ENCODE measurements around the gene FALEC.

FALEC gene

GRCh38 chr1:150544204-150544603, 28.7 kb downstream of the FALEC start:
- Histone ChIP-seq H2AFZ (ENCODE audit: low read depth, low read length, severe bottlenecking) (no peak overlapping the region), H3K4me2 (ENCODE audit: low read depth, low read length, poor library complexity, severe bottlenecking) (no peak overlapping the region), H3K4me3 (ENCODE audit: insufficient read depth, low read length, poor library complexity, severe bottlenecking) (no peak overlapping the region), H4K20me1 (ENCODE audit: low read depth, low read length) (no peaks in the 10 kb centered on the region), H3K27ac (ENCODE audit: low read depth, low read length) (no peak overlapping the region), H3K9me2 (replicated peaks; ENCODE audit: insufficient read depth, low read length) (no peaks in the 10 kb centered on the region), H3K27me3 (ENCODE audit: low read length) (no peaks in the 10 kb centered on the region), H3F3A (ENCODE audit: insufficient read depth) (no peaks in the 10 kb centered on the region), H3K9ac (ENCODE audit: low read length) (no peak overlapping the region), H3K9me3 (ENCODE audit: insufficient read depth, low read length) (no peaks in the 10 kb centered on the region), H3K36me3 (ENCODE audit: low read length) (no peaks in the 10 kb centered on the region), H3K79me2 (ENCODE audit: insufficient read depth, low read length) (no peaks in the 10 kb centered on the region)
- TF ChIP-seq CTCF (IDR thresholded peaks at IDR 0.05; ENCODE audit: insufficient read depth, low read length, poor library complexity, severe bottlenecking) (no peak), EZH2phosphoT487 (conservative IDR thresholded peaks at IDR 0.05; ENCODE audit: low read length) (no peak)

GRCh38 chr1:150545486-150546032, 30.0 kb downstream of the FALEC start:
- no peak overlapping the region for H2AFZ ChIP-seq (ENCODE audit: low read depth, low read length, severe bottlenecking)
- TF ChIP-seq EZH2phosphoT487 (conservative IDR thresholded peaks at IDR 0.05; ENCODE audit: low read length) (no peak), CTCF (IDR thresholded peaks at IDR 0.05; ENCODE audit: insufficient read depth, low read length, poor library complexity, severe bottlenecking) (no peak)

DNA sequence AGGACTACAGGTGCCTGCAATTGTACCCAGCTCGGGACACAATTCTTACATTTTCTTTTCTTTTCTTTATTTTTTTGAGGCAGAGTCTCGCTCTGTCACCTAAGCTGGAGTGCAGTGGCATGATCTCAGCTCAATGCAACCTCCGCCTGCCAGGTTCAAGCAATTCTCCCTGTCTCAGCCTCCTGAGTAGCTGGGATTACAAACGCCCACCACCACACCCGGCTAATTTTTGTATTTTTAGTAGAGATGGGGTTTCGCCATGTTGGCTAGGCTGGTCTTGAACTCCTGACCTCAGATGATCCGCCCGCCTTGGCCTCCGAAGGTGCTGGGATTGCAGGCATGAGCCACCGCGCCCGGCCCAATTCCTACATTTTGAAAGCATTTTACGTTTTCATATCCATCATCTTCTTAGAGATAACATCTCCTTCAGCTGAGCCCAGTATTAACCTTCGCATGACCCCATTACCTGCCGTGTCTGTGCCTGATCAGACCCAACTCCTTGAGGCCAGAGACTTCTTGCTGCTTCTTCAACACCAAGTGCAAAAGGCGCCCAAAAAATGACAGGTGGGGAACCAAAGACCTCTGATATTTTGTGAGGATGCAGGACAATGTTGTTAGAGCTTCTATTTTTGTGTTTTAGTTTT, 30.9 kb downstream of the FALEC start:
- no peaks in the 10 kb centered on the region for H3K36me3 ChIP-seq (ENCODE audit: low read length)
- H3K9ac ChIP-seq (ENCODE audit: low read length), result no peak overlapping the region
- no peaks in the 10 kb centered on the region for H3K27me3 ChIP-seq (ENCODE audit: low read length)
- no peaks in the 10 kb centered on the region for H3F3A ChIP-seq (ENCODE audit: insufficient read depth)
- H3K9me3 ChIP-seq (ENCODE audit: insufficient read depth, low read length), result no peaks in the 10 kb centered on the region
- H3K4me2 ChIP-seq (ENCODE audit: low read depth, low read length, poor library complexity, severe bottlenecking), result no peak overlapping the region
- no peaks in the 10 kb centered on the region for H4K20me1 ChIP-seq (ENCODE audit: low read depth, low read length)
- no peaks in the 10 kb centered on the region for H3K79me2 ChIP-seq (ENCODE audit: insufficient read depth, low read length)
- H2AFZ ChIP-seq (ENCODE audit: low read depth, low read length, severe bottlenecking), result no peak overlapping the region
- H3K27ac ChIP-seq (ENCODE audit: low read depth, low read length), result no peak overlapping the region
- TF ChIP-seq CTCF (IDR thresholded peaks at IDR 0.05; ENCODE audit: insufficient read depth, low read length, poor library complexity, severe bottlenecking) (no peak), EZH2phosphoT487 (conservative IDR thresholded peaks at IDR 0.05; ENCODE audit: low read length) (no peak)
- no peak overlapping the region for H3K4me3 ChIP-seq (ENCODE audit: insufficient read depth, low read length, poor library complexity, severe bottlenecking)
- no peaks in the 10 kb centered on the region for H3K9me2 ChIP-seq (replicated peaks; ENCODE audit: insufficient read depth, low read length)

More at GRCh38 chr1:150545486-150546032, 30.0 kb downstream of the FALEC start:
- H4K20me1 ChIP-seq (ENCODE audit: low read depth, low read length), result no peaks in the 10 kb centered on the region
- no peak overlapping the region for H3K9ac ChIP-seq (ENCODE audit: low read length)
- H3K4me3 ChIP-seq (ENCODE audit: insufficient read depth, low read length, poor library complexity, severe bottlenecking), result no peak overlapping the region
- H3K27ac ChIP-seq (ENCODE audit: low read depth, low read length), result no peak overlapping the region
- no peaks in the 10 kb centered on the region for H3K9me3 ChIP-seq (ENCODE audit: insufficient read depth, low read length)
- no peaks in the 10 kb centered on the region for H3K27me3 ChIP-seq (ENCODE audit: low read length)
- H3K79me2 ChIP-seq (ENCODE audit: insufficient read depth, low read length), result no peaks in the 10 kb centered on the region
- no peaks in the 10 kb centered on the region for H3K9me2 ChIP-seq (replicated peaks; ENCODE audit: insufficient read depth, low read length)
- no peaks in the 10 kb centered on the region for H3K36me3 ChIP-seq (ENCODE audit: low read length)
- H3F3A ChIP-seq (ENCODE audit: insufficient read depth), result no peaks in the 10 kb centered on the region
- no peak overlapping the region for H3K4me2 ChIP-seq (ENCODE audit: low read depth, low read length, poor library complexity, severe bottlenecking)
